Mesangial cell (primary cell): Measurements from ENCODE around the gene DEFB119. TPM values are rescaled to one million over a fixed set of nuclear protein-coding genes. Genes with fewer than 3 reads are reported as not detected.

ENCODE experiments used
- total RNA-seq: library from RNA; depleted of rRNA; stranded (reverse); fragments of >200 nt; gene quantifications from 2 replicates; pipeline ENCODE4 v1.2.3, GENCODE V29; 2015

Gene DEFB119, protein sequence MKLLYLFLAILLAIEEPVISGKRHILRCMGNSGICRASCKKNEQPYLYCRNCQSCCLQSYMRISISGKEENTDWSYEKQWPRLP
- not detected in 2 replicates for total RNA-seq

GRCh38 chr20:31390490-31390889 is at the start of gene DEFB119:
TSS of gene DEFB119 (minus strand) at chr20:31390590. CDS start at chr20:31390483, 107 bp downstream.

DNA sequence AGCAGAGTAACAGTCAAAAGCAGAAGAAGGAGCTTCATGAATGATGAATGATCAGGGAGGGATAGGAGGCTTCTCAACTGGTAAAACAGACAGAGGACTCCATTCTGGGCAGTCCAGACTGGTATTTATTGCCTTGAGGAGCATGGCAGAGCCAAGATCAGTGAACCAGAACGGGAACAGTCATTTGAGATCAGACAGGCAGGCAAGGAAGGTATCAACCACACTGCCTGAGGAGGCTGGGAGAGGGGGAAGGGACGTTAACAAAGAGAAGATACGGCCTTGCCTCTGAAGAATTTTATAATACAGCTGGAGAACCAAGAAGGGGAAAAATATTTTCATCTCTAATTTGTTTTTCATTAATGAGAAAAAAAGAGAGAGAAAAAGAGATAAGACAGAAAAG is 15.7 kb upstream of the DEFB119 start, which contains the start of gene DEFB121:
TSS of gene DEFB121 (minus strand) at position 101 of the 400 bp plus-strand sequence. CDS start at position 38, 63 bp downstream.

GRCh38 chr20:31368301-31368700 is 22.1 kb downstream of the DEFB119 start, which contains the start of gene DEFB118:
TSS of gene DEFB118 (plus strand) at chr20:31368601. CDS start at chr20:31368651, 50 bp downstream.

Other genes starting within 250 kb of the DEFB119 start
- not detected in 2 replicates for gene DEFB115, start 132.9 kb downstream of the DEFB119 start, total RNA-seq
- gene DEFB116, start 82.0 kb downstream of the DEFB119 start, total RNA-seq: not detected in 2 replicates
- gene DEFB118, start 22.0 kb downstream of the DEFB119 start, total RNA-seq: not detected in 2 replicates
- not detected in 2 replicates for gene DEFB121, start 15.6 kb upstream of the DEFB119 start, total RNA-seq
- gene DEFB123, start 50.0 kb upstream of the DEFB119 start, total RNA-seq: not detected in 2 replicates
- not detected in 2 replicates for gene DEFB124, start 84.5 kb upstream of the DEFB119 start, total RNA-seq
- gene REM1, start 84.7 kb upstream of the DEFB119 start, total RNA-seq: not detected in 2 replicates
- 116 and 120 TPM in 2 replicates for gene HM13, start 123.9 kb upstream of the DEFB119 start, total RNA-seq
- 109 and 187 TPM in 2 replicates for gene ID1, start 214.7 kb upstream of the DEFB119 start, total RNA-seq
- gene COX4I2, start 247.3 kb upstream of the DEFB119 start, total RNA-seq: 0.98 TPM in 1 of 2 replicates, not detected in the other